ENCODE results near the gene RBPMS2. TPM values are rescaled to one million over a fixed set of nuclear protein-coding genes. Genes with fewer than 3 reads are reported as not detected.
"Not testable (repeated sequence)": the region's sequence is repeated elsewhere in the genome, so short reads cannot be mapped to it uniquely, and the experiment has no call there.

The RBPMS2 gene
- 1 to 10 TPM in 3 of 4 donors, under 1 TPM in 1; 0.22 to 5.4 (median 1.8) TPM for total RNA-seq

DNA sequence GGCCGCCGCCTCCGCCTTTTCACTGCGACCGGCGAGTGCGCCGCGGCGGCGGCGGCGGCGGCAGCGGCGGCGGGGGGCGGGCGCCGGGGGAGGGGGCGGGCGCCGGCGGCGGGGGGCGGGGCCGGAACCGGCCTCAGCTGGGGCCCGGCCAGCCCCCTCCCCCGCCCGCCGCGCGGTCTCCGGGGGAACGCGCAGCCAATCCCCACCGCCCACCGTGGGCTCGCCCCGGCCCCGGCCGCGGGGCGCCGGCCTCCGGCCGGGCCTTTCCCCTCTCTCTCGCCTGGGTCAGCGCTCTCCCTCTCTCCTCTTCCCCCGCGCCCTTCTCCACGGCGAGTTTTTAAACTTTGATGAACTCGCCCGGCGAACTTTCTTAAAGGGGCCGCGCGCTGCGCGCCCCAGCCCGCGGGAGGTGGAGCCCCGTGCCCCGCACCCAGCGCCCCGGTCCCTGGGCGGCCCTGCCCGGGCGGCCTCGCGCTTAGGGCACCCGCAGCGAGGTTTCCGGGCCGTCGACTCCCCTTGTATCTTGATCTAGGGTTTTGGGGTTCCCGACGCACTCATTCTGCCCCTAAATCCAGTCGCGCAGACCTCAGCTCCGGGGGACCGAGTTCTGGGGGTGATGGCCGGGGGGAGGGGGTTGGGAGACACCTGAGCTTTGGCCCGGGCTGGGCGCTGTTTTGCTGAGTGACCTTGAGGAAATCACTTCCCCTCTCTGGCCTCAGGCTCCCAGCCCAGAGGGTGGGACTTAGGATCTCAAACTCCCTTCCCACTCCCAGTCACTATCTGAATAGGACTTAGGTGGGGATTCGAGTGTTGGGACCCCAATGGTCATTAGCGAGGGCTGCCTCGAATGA is at the start of gene RBPMS2:
Gene RBPMS2, minus strand, starts transcription at position 39 of the 851 bp plus-strand sequence. CDS start 270 bp downstream, outside the sequence.
- H3K27ac ChIP-seq = peak within 1 kb of the TSS; percentile 64 to 83 (median 80)
- no peak for TF ChIP-seq POLR2A (IDR thresholded peaks at IDR 0.05)

DNA sequence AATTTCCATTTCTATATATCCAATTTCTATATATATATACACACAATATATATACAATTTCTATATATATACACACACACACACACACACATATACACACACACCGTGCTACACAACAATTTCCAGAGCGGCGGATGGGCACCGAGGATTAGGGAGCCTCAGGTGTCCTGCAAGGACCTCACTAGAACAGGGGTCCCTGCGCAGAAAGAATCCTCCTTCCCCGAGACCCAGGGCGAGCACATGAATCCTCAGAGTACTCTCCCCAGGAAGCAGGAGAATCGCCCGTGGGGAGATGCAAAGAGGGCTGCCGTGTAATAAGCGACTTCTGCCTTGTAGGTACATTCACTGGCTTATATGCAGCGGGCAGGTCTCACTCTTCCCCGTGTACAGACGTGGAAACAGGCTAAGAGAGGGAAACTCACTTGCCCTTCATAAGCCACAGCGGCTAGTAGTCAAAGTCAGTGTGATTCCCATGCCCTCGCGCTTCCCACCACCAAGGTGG is 49.6 kb upstream of the RBPMS2 start:
- TF ChIP-seq POLR2A (IDR thresholded peaks at IDR 0.05) = no peak
- no peak for TF ChIP-seq EP300 (IDR thresholded peaks at IDR 0.05)
- TF ChIP-seq, protein P1, sequence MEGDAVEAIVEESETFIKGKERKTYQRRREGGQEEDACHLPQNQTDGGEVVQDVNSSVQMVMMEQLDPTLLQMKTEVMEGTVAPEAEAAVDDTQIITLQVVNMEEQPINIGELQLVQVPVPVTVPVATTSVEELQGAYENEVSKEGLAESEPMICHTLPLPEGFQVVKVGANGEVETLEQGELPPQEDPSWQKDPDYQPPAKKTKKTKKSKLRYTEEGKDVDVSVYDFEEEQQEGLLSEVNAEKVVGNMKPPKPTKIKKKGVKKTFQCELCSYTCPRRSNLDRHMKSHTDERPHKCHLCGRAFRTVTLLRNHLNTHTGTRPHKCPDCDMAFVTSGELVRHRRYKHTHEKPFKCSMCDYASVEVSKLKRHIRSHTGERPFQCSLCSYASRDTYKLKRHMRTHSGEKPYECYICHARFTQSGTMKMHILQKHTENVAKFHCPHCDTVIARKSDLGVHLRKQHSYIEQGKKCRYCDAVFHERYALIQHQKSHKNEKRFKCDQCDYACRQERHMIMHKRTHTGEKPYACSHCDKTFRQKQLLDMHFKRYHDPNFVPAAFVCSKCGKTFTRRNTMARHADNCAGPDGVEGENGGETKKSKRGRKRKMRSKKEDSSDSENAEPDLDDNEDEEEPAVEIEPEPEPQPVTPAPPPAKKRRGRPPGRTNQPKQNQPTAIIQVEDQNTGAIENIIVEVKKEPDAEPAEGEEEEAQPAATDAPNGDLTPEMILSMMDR (IDR thresholded peaks at IDR 0.05) = no peak
- Histone ChIP-seq H3K9me3 (no peaks in the 10 kb centered on the region), H3K4me1 (peaks cover 0 to 29% (median 16%) of the 10 kb centered on the region in 4 donors), H3K27ac (peak overlapping the region in 1 of 4 donors; percentile 62), H3K4me3 (peak overlapping the region; percentile 20 to 57 (median 42)), H3K27me3 (no peaks in the 10 kb centered on the region), H3K36me3 (no peaks in the 10 kb centered on the region)
- 2 to 3% methylated on average over 13 to 17 of the region's 17 CpGs for WGBS, 2 donors
- no peak for DNase-seq (ENCODE audit: low spot score in 2 of 2)

More for the DNA sequence above, at the start of gene RBPMS2:
- DNase-seq (ENCODE audit: low spot score in 2 of 2) = peak in 1 of 2 donors; percentile 15
- no peaks in the 10 kb centered on the region for H3K36me3 ChIP-seq
- peaks cover 0 to 9% of the 10 kb centered on the region in 2 donors for H3K27me3 ChIP-seq
- no peaks in the 10 kb centered on the region for H3K9me3 ChIP-seq
- WGBS, 2 donors = 1 to 4% methylated on average over 34 to 53 of the region's 90 CpGs
- H3K4me3 ChIP-seq = peak within 1 kb of the TSS; percentile 48 to 68 (median 52)
- peaks cover 0 to 14% (median 0%) of the 10 kb centered on the region in 4 donors for H3K4me1 ChIP-seq

DNA sequence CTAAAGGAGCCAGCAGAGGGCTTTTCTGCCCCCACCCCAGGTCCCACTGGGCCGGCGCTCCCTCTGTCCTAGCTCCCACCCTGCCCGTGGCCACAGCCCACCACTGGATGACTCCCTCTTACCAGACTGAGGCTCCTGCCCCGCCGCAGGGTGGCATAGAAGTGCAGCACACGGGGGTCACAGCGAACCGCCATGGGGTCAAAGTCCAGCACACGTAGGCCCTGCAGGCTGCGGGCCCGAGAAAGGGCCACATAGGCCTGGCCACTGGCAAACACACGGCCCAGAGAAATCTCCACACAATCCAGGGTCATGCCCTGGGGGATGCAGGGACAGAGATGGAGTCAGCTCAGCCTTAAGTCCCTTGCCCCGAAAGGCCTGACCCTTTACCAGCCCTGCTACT is 41.1 kb upstream of the RBPMS2 start:
- no peak for DNase-seq (ENCODE audit: low spot score in 2 of 2)
- no peaks in the 10 kb centered on the region for H3K36me3 ChIP-seq
- WGBS, 2 donors = 78 to 84% methylated on average over 7 to 12 of the region's 13 CpGs
- no peak overlapping the region for H3K27ac ChIP-seq
- no peak overlapping the region for H3K4me3 ChIP-seq
- H3K27me3 ChIP-seq = no peaks in the 10 kb centered on the region
- no peak for TF ChIP-seq POLR2A (IDR thresholded peaks at IDR 0.05)
- TF ChIP-seq, protein P1 (IDR thresholded peaks at IDR 0.05) = no peak
- TF ChIP-seq EP300 (IDR thresholded peaks at IDR 0.05) = no peak
- H3K9me3 ChIP-seq = no peaks in the 10 kb centered on the region
- H3K4me1 ChIP-seq = no peaks in the 10 kb centered on the region

DNA sequence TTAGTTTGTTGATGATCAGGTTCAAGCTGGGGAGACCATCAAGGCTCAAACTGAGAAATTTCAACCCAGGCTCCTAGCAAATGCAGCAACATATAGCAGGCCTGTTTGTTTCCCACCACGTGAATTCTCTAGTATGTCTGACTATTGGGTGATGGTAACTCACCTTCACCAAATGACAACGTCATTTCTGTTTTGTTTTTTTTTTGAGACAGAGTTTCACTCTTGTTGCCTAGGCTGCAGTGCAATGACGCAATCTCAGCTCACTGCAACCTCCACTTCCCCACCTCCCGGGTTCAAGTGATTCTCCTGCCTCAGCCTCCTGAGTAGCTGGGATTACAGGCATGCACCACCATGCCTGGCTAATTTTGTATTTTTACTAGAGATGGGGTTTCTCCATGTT is 39.6 kb upstream of the RBPMS2 start:
- not testable (repeated sequence) for H3K36me3 ChIP-seq; H3K4me1 ChIP-seq; H3K9me3 ChIP-seq; H3K27ac ChIP-seq; H3K27me3 ChIP-seq; H3K4me3 ChIP-seq; DNase-seq (ENCODE audit: low spot score in 2 of 2)
- WGBS, 2 donors = 76 to 88% methylated on average over 4 of the region's 4 CpGs

DNA sequence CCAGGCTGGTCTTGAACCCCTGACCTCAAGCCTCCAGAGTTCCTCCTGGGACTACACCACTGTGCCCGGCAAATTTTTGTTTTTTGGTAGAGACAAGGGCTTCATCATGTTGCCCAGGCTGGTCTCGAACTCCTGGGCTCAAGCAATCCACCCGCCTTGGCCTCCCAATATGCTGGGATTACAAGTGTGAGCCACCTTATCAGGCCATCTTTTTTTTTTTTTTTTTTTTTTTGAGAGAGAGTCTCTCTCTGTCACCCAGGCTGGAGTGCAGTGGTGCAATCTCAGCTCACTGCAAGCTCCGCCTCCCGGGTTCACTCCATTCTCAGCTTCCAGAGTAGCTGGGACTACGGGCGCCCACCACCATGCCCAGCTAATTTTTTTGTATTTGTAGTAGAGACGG is 38.9 kb upstream of the RBPMS2 start:
- WGBS, 2 donors = 92 to 97% methylated on average over 8 of the region's 8 CpGs
- H3K36me3 ChIP-seq; DNase-seq (ENCODE audit: low spot score in 2 of 2); H3K27me3 ChIP-seq; H3K27ac ChIP-seq; H3K4me1 ChIP-seq; H3K9me3 ChIP-seq; H3K4me3 ChIP-seq: not testable (repeated sequence)

DNA sequence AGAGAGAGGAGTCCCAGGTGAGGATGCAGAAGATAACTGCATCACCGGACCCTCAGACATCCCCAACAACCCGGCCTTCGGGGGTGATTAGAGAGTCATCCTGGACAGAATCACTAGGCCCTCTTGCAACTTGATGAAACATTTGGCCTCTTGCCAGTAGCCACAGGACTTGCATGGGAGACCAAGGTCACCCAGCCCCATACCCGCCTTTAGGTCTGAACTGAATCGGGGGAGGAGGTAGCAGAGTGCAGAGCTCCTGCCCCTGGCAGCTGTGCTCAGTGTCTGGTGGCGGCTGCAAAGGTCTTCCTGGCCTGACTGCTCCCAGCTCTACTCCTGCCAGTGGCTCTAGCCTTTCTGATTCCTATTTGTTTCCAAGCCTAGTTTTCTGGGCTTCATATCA is 37.7 kb upstream of the RBPMS2 start:
- peaks cover 0 to 3% (median 0%) of the 10 kb centered on the region in 4 donors for H3K4me1 ChIP-seq
- no peak overlapping the region for H3K4me3 ChIP-seq
- no peaks in the 10 kb centered on the region for H3K9me3 ChIP-seq
- no peak overlapping the region for H3K27ac ChIP-seq
- no peaks in the 10 kb centered on the region for H3K36me3 ChIP-seq
- DNase-seq (ENCODE audit: low spot score in 2 of 2) = no peak
- WGBS, 2 donors = 58 to 69% methylated on average over 6 of the region's 6 CpGs
- H3K27me3 ChIP-seq = peaks cover 0 to 6% of the 10 kb centered on the region in 2 donors
- TF ChIP-seq EP300 (IDR thresholded peaks at IDR 0.05) (no peak), POLR2A (IDR thresholded peaks at IDR 0.05) (no peak)
- TF ChIP-seq, protein P1 (IDR thresholded peaks at IDR 0.05) = no peak
